ENCODE data around the gene SLAMF9. TPM values are rescaled to one million over a fixed set of nuclear protein-coding genes. Genes with fewer than 3 reads are reported as not detected.

The SLAMF9 gene
- total RNA-seq, 1 experiment from 2014 or later, result 8.7 TPM

DNA sequence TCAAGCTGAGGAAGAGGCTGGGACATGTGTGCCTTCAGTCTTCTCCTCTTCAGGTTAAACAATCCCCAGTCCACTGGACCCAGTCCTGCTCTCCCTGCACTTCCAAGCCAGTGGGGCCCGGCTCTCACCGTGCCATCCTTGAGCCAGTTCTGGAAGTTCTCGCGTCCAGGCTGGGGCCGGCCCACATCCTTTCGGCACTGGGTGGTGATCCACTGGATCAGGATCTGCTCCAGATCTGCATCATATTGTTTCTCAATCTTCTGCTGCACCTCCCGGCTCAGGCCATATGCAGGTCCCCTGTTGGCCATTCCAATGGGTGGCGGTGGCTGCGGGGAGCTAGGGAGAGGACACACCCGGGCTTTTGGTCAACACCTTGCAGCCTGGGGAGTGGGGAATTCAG lies 33.8 kb downstream of the SLAMF9 start:
- Histone ChIP-seq H3K27me3 (ENCODE audit: low read length) (no peaks in the 10 kb centered on the region), H4K20me1 (ENCODE audit: low read length) (peaks cover 67% of the 10 kb centered on the region), H3K9me3 (ENCODE audit: low read length) (no peaks in the 10 kb centered on the region), H3F3A (ENCODE audit: low read length, unreplicated experiment) (peaks cover 19% of the 10 kb centered on the region), H2AFZ (ENCODE audit: low read length) (no peak overlapping the region), H3K79me2 (ENCODE audit: low read length) (peaks cover 82% of the 10 kb centered on the region), H3K9ac (ENCODE audit: low read length) (no peak overlapping the region), H3K27ac (ENCODE audit: low read length) (no peak overlapping the region), H3K4me1 (ENCODE audit: insufficient read depth, low read length) (peaks cover 85% of the 10 kb centered on the region), H3K36me3 (ENCODE audit: low read depth, low read length) (peaks cover 72% of the 10 kb centered on the region), H3K4me2 (ENCODE audit: low read length) (peak overlapping the region; percentile 98; the same call in 1 of the 2 replicates), H3K9me2 (replicated peaks; ENCODE audit: low read length) (no peaks in the 10 kb centered on the region), H3K4me3 (ENCODE audit: low read length) (no peak overlapping the region)
- ATAC-seq (no peak), DNase-seq (no peak)
- intact Hi-C loops (cut with micrococcal nuclease), result no loop called here
- ChIA-PET CTCF (no interaction called here), POLR2A (ENCODE audit: unreplicated experiment) (no interaction called here)
- BruUV-seq (replicated peaks), result no TSS peak
- TF ChIP-seq, protein P1, sequence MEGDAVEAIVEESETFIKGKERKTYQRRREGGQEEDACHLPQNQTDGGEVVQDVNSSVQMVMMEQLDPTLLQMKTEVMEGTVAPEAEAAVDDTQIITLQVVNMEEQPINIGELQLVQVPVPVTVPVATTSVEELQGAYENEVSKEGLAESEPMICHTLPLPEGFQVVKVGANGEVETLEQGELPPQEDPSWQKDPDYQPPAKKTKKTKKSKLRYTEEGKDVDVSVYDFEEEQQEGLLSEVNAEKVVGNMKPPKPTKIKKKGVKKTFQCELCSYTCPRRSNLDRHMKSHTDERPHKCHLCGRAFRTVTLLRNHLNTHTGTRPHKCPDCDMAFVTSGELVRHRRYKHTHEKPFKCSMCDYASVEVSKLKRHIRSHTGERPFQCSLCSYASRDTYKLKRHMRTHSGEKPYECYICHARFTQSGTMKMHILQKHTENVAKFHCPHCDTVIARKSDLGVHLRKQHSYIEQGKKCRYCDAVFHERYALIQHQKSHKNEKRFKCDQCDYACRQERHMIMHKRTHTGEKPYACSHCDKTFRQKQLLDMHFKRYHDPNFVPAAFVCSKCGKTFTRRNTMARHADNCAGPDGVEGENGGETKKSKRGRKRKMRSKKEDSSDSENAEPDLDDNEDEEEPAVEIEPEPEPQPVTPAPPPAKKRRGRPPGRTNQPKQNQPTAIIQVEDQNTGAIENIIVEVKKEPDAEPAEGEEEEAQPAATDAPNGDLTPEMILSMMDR (conservative IDR thresholded peaks at IDR 0.05; ENCODE audit: low read depth, low read length), result no peak
- TF ChIP-seq EZH2 (IDR thresholded peaks at IDR 0.05; ENCODE audit: low read length, unreplicated experiment) (no peak), EZH2phosphoT487 (IDR thresholded peaks at IDR 0.05; ENCODE audit: borderline replicate concordance, low read length) (no peak)

DNA sequence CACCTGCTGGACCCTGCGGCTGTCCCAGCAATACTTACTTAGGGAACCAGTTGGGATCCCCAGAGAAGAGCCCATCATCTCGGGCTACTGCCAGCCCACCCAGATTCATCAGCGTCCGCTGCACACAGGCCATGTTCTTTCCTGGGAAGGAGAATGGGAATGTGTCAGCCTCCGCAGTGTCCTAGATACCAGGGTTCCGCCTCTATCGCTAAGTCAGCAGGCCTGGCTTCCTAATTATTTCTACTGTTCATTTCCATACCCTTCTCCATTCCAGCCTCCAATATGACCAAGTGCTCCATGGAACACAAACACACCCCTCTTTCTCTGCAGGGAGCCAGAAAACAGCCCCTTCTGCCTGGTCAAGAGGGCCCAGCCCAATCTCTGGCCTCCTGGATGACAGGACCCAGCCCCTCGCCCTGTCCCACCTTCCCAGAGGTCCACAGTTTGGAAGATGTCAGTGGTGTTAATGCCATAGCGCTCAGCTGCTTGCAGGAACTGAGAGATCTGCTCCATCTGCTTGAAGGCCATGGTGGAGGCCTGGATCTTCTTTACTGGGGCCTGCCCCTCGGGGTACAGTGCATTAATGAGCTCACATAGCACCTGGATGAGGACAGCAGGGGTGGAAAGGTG lies 34.7 kb downstream of the SLAMF9 start:
- H3K36me3 ChIP-seq (ENCODE audit: low read depth, low read length), result peaks cover 72% of the 10 kb centered on the region
- intact Hi-C loops (cut with micrococcal nuclease), result no loop called here
- H3K9ac ChIP-seq (ENCODE audit: low read length), result no peak overlapping the region
- no peaks in the 10 kb centered on the region for H3K9me2 ChIP-seq (replicated peaks; ENCODE audit: low read length)
- H3K79me2 ChIP-seq (ENCODE audit: low read length), result peaks cover 74% of the 10 kb centered on the region
- H4K20me1 ChIP-seq (ENCODE audit: low read length), result peaks cover 67% of the 10 kb centered on the region
- ATAC-seq (no peak), DNase-seq (no peak)
- peaks cover 93% of the 10 kb centered on the region for H3K4me1 ChIP-seq (ENCODE audit: insufficient read depth, low read length)
- TF ChIP-seq EZH2phosphoT487 (IDR thresholded peaks at IDR 0.05; ENCODE audit: borderline replicate concordance, low read length) (no peak), EZH2 (IDR thresholded peaks at IDR 0.05; ENCODE audit: low read length, unreplicated experiment) (no peak)
- TF ChIP-seq, protein P1 (conservative IDR thresholded peaks at IDR 0.05; ENCODE audit: low read depth, low read length), result no peak
- peak overlapping the region; percentile 5; the same call in 1 of the 2 replicates for H3K4me2 ChIP-seq (ENCODE audit: low read length)
- H2AFZ ChIP-seq (ENCODE audit: low read length), result no peak overlapping the region
- no TSS peak for BruUV-seq (replicated peaks)
- H3K4me3 ChIP-seq (ENCODE audit: low read length), result no peak overlapping the region
- no peak overlapping the region for H3K27ac ChIP-seq (ENCODE audit: low read length)
- no peaks in the 10 kb centered on the region for H3K9me3 ChIP-seq (ENCODE audit: low read length)
- ChIA-PET CTCF (no interaction called here), POLR2A (ENCODE audit: unreplicated experiment) (no interaction called here)
- H3F3A ChIP-seq (ENCODE audit: low read length, unreplicated experiment), result peaks cover 19% of the 10 kb centered on the region
- no peaks in the 10 kb centered on the region for H3K27me3 ChIP-seq (ENCODE audit: low read length)
